GM21786 (cell line): ENCODE results near the gene KRTAP5-11.
"Not testable (repeated sequence)": the region's sequence is repeated elsewhere in the genome, so short reads cannot be mapped to it uniquely, and the experiment has no call there.

Source experiments
- ATAC-seq: cut with Tn5 transposase; IDR thresholded peaks from one replicate; pipeline ENCODE4 v1.9.1; 2021; ENCODE audit not compliant: unreplicated experiment

The KRTAP5-11 gene

DNA sequence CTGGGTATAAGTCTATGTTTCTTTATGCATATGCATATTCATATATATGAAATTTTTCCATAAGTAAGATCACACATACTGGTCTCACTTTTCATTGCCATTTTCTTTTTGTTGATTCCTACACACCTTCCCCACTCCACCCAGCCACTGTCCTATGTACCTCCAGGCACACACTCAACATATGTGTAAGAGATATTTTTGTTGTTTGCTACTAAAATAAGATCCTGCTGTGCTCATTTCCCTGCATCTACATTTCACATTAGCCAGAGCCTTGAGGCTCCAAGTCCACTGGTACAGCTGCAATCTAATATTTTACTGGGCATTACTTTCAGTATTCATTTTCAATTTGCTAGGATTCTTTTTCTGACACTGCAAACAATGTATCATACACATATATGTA is 25.4 kb downstream of the KRTAP5-11 start:
- ATAC-seq = no peak

DNA sequence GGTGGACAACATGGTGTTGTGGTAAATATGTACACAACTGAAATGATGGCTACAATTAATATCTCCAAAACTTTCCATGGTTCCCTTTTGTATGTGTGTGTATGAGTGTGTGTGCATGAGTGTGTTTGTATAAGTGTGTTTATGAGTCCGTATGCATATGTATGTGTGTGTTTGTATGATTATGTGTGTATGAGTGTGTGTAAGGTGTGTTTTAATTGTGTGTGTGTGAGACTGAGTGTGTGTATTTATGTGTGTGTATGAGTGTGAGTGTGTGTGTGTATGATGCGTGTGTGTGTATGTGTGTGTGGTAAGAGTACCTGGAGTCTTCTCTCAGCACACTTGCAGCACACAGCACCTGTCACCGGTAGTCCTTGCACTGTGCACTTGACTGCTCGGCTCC is 26.7 kb downstream of the KRTAP5-11 start:
- no peak for ATAC-seq

DNA sequence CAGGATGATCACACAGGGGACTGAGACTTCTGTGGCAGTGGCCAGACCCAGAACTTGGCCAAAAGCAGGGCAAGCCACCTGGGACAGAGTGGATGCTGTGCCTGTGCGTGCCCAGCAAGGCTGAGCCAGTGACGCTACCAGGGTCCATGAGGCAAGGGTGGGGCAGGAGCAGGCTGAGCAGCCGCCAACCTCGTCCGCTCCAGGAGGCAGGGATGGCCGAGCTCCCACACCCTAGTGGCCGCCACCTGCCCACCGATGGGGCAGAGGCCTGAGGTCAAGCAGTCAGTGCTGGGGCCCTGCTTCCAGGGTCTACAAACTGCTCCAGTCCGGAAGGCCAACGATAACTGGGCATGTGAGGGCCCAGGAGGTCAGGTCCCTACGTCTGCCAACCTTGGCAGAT is 27.2 kb downstream of the KRTAP5-11 start:
- no peak for ATAC-seq

- ATAC-seq = no peak
These were observed 27.7 kb downstream of the KRTAP5-11 start for GRCh38 chr11:71554996-71555395.

DNA sequence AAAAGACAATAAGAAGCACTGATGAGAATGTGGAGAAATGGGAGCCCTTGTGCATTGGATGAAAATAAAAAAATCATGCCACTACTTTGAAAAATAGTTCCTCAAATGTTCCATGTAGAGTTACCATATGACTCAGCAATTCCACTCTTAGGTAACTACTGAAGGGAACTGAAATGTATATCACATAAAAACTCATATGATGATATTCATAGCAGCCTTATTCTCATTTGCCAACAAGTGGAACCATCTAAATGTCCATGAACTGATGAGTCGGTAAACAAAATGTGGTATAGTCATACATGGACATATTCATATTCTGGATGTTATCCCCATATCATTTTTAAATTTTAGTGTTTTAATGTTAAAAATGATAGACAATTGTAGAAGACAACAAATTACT is 31.0 kb downstream of the KRTAP5-11 start:
- ATAC-seq = no peak

DNA sequence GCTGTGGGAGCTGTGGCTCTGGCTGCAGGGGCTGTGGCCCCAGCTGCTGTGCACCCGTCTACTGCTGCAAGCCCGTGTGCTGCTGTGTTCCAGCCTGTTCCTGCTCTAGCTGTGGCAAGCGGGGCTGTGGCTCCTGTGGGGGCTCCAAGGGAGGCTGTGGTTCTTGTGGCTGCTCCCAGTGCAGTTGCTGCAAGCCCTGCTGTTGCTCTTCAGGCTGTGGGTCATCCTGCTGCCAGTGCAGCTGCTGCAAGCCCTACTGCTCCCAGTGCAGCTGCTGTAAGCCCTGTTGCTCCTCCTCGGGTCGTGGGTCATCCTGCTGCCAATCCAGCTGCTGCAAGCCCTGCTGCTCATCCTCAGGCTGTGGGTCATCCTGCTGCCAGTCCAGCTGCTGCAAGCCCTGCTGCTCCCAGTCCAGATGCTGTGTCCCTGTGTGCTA is 33.9 kb downstream of the KRTAP5-11 start:
- no peak for ATAC-seq

DNA sequence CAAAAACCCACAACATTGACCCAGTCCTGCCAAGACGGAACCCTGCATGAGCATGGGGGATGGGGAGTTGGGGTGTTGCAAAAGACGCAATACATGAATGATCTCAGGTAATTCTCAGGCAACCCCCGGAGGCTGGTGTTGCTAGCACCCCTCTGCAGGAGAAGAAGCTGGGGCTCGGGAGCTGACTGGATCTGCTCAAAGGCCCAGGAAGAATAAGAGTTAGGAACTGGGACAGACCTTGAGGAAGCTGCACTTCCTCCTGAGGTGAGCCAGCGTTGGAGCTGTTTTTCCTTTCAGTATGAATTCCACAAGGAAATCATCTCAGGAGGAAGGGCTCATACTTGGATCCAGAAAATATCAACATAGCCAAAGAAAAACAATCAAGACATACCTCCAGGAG is 34.6 kb downstream of the KRTAP5-11 start, which contains the start of gene KRTAP5-9:
KRTAP5-9 (plus strand) TSS at position 301 of the 400 bp plus-strand sequence. CDS start 238 bp downstream, outside the sequence.
- ATAC-seq = no peak

DNA sequence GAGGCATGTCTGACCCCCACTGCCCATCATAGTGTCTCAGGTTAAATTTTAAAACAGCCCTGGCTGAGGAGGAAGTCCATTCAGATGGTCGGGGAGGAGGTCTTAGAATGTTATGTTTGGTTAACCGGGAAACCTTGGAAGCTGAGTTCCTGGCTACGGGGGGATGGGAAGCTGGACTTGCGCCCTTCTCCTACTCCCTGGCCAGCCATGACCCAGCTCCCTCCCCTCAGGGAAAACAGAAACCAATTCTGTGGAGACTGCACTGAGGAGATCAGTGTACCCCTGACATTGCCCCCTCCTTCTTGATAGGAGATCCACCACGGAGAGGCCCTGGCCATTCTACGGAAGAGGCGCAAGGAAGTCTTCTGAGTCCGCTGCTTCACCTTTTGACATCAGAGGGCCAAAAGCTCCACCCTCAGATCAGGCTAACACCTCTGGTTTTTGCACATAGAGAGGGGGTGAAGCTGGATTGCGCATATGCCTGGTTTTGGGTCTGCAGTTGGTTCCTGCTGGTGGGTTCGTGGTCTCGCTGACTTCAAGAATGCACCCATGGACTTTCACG is 37.2 kb downstream of the KRTAP5-11 start:
- ATAC-seq = no peak

- no peak for ATAC-seq
These were observed 38.0 kb downstream of the KRTAP5-11 start for GRCh38 chr11:71544525-71545214.

GRCh38 chr11:71543866-71544265 is 38.8 kb downstream of the KRTAP5-11 start:
- no peak for ATAC-seq

DNA sequence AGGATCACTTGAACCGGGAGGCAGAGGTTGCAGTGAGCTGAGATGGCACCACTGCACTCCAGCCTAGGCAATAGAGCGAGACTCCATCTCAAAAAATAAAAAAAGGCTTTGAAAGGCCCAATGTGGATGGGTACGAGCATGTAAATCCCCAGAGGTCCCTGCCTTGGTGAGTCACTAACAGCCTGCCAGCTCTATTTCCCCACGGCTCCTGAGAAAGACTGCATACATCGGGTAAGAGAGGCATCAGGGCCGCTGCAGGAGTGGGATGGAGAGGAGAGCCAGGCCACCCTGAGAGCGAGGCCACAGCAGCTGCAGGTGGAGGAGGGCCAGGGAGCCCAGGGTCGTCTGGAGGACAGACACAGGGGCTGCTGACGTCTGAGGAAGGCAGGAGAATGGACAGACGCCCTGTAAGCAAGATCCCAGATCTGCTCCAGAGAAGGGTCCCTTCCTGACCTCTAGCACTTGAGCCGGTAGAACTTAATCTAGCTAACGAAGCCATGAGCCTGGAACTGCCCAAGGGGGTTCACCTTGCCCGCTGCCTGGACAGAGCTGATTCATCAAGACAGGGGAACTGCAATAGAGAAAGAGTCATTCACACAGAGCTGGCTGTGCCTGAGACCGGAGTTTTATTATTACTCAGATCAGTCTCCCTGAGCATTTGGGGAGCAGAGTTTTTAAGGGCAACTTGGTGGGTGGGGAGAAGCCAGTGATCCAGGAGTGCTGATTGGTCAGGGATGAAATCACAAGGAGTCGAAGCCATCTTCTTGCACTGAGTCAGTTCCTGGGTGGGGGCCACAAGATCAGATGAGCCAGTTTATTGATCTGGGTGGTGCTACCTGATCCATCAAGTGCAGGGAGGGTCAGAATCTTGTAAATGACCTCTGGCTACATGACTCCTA is 39.5 kb downstream of the KRTAP5-11 start:
- ATAC-seq = no peak

GRCh38 chr11:71542382-71542781 is 40.3 kb downstream of the KRTAP5-11 start:
- ATAC-seq = no peak

DNA sequence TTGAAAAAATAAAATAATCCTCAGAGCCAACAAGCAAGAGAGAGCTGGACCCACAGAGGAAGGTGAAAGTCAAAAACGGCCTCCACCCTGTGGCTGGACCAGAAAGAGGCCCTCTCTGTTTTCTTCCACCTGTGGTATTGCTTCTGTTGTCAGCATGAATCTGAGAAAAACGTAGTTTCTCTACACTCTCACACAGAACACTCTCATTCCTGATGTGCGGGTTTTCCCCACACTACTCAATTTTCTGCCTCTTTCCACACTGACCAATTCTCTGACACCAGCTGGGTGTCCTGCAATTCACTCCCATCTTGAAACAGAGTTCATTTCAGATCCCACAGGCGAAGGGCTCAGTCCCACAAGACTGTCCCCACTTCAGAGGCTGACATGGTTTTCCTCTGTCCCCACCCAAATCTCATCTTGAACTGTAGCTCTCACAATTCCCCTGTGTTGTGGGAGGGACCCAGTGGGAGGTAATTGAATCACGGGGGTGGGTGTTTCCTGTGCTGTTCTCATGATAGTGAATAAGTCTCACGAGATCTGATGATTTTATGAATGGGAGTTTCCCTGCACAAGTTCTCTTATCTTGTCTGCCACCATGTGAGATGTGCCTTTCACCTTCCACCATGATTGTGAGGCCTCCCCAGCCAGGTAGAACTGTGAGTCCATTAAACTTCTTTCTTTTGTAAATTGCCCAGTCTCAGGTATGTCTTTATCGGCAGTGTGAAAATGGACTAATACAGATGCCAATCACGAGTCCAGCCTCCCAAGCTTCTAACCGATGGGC is 42.0 kb downstream of the KRTAP5-11 start:
- peak; percentile 83 for ATAC-seq

DNA sequence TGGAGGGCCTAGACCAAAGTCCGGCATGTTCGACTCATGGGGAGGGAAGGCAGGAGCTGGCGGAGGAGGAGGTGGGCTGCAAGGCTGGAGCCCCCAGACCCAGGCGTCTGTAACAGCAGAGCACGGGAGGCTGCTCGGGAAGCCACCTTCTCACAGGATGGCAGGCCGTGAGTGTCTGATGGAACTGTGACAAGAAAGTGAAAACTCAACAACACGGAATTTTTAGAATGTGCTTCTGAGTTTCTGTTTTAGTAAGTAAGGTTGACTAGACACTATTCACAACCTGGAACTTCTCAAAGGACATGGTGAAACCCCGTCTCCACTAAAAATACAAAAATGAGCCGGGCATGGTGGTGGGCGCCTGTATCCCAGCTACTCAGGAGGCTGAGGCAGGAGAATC is 42.7 kb downstream of the KRTAP5-11 start:
- not testable (repeated sequence) for ATAC-seq

GRCh38 chr11:71539017-71539416 is 43.7 kb downstream of the KRTAP5-11 start:
- ATAC-seq = no peak

GRCh38 chr11:71538666-71538990 is 44.0 kb downstream of the KRTAP5-11 start:
- no peak for ATAC-seq

DNA sequence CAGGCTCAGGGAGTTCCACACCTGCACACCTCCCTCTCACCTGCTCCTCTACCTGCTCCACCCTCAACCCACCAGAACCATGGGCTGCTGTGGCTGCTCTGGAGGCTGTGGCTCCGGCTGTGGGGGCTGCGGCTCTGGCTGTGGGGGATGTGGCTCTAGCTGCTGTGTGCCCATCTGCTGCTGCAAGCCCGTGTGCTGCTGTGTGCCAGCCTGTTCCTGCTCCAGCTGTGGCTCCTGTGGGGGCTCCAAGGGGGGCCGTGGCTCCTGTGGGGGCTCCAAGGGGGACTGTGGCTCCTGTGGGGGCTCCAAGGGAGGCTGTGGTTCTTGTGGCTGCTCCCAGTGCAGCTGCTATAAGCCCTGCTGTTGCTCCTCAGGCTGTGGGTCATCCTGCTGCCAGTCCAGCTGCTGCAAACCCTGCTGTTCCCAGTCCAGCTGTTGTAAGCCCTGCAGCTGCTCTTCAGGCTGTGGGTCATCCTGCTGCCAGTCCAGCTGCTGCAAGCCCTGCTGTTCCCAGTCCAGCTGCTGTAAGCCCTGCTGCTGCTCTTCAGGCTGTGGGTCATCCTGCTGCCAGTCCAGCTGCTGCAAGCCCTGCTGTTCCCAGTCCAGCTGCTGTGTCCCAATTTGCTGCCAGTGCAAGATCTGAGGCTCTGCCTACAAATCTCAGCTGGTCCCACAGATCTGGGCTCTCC is 44.6 kb downstream of the KRTAP5-11 start, which contains the start of gene KRTAP5-8:
KRTAP5-8 (plus strand) TSS at position 49 of the 689 bp plus-strand sequence; CDS start at position 80, 31 bp downstream.
- not testable (repeated sequence) for ATAC-seq

DNA sequence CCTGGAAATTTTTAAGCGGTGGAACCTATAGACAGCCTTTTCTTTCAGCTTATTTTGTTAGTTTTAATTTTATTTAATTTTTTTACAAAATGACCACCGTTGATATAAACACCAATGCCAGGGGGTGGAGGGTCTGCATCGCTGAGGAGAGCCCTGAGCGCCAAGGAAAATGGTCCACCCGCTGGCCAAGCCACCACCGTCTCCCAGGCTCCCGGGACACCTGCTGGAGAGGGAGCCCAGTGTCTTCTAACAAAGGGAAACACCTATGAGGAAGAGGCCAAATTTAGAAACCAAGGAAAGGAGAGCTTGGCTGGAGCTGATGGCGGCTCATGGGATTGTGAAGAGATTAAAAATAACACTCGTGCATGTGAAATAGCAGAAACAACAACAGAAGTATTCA is 45.1 kb downstream of the KRTAP5-11 start:
- ATAC-seq = no peak

DNA sequence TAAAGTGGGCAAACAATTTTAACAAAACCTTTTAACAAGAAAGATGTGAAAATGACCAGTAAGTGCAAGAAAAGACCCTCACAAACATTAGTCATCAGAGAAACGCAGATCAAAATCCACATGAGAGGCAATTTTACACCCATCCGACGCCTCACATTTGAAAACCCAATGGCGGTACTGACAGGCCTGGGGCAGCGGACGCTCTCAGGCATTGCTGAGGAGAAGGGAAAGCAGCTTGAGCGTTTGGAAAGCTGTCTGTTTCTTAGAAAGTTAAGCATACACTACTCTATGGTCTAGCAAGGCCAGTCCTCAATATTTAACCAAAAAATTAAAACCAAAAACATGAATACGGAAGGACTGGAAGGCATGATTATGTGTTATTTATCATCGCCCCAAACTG is 46.9 kb downstream of the KRTAP5-11 start:
- ATAC-seq = no peak
